ENCODE measurements around the gene PSENEN.
"Not testable (repeated sequence)": the region's sequence is repeated elsewhere in the genome, so short reads cannot be mapped to it uniquely, and the experiment has no call there.

PSENEN gene

DNA sequence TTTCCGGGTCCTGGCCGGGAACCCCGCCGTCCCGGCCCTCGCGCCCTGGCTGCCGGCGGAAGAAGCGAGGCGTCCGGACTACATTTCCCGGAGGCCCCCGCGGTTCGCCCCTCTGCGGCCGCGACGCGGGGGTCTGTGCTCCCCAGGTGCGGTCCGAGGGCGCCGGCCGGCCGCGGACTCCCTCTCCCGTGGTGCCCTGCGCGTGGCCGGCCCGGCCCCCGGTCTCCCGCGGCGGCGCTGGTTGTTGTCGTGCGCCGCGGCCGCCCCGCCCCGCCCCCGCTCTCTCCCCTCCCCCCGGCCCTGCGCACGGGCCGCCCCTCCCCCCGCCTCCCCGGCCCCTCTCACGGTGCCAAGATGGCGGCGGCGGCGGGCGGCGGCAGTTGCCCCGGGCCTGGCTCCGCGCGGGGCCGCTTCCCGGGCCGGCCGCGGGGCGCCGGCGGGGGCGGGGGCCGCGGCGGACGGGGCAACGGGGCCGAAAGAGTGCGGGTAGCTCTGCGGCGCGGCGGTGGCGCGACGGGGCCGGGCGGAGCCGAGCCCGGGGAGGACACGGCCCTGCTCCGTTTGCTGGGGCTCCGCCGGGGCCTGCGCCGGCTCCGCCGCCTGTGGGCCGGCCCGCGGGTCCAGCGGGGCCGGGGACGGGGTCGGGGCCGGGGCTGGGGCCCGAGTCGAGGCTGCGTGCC, 27.6 kb upstream of the PSENEN start, which contains the start of gene KMT2B:
Gene KMT2B (plus strand): TSS at position 339 of the 680 bp plus-strand sequence. CDS start 16 bp downstream, at position 355.
- H3K27ac ChIP-seq: peak within 1 kb of the TSS; percentile 85
- no peak for DNase-seq (ENCODE audit: low read depth, low spot score)

DNA sequence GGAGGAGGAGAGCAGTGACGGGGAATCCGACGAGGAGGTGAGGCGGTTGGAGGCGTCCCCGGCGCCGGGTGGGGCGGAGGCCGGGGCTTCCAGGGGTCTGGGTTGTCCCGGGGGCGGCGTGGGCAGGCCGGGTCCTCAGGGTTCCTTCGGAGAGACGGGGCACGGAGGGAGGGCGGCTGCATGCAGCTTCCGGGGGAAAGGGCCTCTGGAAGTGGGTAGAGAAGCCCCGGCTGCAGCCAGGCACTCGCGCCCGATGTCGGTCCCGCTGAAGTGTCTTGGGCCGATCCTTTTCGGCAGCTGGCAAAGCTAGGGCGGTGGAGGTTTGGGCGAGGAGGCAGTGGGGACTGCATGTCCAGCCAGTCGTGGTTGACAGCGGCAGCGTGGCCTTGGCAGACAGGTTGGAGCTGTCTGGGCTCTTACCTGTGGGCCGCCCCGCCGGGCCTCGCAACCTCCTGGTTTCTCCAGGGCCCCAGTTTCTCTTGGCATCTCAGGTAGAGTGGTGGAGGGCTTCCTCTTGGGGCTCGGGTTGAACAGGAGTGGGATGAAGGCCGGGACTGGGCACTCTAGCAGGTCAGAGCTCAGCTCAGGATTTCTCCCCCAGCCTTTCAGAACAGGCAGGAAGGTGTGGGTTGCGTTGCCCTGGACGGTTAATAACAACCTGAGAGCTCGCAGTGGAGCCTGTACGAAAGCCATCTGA, 27.0 kb upstream of the PSENEN start:
- peak overlapping the region; percentile 85 for H3K27ac ChIP-seq
- no peak for DNase-seq (ENCODE audit: low read depth, low spot score)

DNA sequence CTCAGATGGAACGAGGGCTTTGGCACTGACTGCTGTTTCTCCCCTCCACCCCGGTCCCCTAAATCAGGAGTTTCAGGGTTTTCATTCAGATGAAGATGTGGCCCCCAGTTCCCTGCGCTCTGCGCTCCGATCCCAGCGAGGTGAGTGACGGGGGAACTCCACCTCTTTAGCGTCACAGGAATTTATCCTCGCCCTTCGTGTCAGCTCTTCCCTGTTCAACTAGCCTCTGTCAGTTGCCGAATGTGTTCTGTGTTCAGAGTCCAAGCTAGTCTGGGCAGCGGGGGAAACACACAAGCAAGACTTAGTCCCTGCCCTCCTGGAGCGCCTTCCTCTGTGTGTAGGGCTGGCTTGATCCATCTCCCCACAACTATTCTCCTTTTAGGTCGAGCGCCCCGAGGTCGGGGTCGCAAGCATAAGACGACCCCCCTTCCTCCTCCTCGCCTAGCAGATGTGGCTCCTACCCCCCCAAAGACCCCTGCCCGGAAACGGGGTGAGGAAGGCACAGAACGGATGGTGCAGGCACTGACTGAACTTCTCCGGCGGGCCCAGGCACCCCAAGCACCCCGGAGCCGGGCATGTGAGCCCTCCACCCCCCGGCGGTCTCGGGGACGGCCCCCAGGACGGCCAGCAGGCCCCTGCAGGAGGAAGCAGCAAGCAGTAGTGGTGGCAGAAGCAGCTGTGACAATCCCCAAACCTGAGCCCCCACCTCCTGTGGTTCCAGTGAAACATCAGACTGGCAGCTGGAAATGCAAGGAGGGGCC, 25.9 kb upstream of the PSENEN start:
- no peak for DNase-seq (ENCODE audit: low read depth, low spot score)
- no peak overlapping the region for H3K27ac ChIP-seq

DNA sequence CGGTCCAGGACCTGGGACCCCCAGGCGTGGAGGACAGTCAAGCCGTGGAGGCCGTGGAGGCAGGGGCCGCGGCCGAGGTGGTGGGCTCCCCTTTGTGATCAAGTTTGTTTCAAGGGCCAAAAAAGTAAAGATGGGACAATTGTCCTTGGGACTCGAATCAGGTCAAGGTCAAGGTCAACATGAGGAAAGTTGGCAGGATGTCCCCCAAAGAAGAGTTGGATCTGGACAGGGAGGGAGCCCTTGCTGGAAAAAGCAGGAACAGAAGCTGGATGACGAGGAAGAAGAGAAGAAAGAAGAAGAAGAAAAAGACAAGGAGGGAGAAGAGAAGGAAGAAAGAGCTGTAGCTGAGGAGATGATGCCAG, 25.3 kb upstream of the PSENEN start:
- no peak overlapping the region for H3K27ac ChIP-seq
- DNase-seq (ENCODE audit: low read depth, low spot score): no peak

DNA sequence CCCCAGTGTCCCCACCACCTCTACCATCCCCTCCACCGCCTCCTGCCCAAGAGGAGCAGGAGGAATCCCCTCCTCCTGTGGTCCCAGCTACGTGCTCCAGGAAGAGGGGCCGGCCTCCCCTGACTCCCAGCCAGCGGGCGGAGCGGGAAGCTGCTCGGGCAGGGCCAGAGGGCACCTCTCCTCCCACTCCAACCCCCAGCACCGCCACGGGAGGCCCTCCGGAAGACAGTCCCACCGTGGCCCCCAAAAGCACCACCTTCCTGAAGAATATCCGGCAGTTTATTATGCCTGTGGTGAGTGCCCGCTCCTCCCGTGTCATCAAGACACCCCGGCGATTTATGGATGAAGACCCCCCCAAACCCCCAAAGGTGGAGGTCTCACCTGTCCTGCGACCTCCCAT, 24.8 kb upstream of the PSENEN start:
- DNase-seq (ENCODE audit: low read depth, low spot score): no peak
- H3K27ac ChIP-seq: no peak overlapping the region

DNA sequence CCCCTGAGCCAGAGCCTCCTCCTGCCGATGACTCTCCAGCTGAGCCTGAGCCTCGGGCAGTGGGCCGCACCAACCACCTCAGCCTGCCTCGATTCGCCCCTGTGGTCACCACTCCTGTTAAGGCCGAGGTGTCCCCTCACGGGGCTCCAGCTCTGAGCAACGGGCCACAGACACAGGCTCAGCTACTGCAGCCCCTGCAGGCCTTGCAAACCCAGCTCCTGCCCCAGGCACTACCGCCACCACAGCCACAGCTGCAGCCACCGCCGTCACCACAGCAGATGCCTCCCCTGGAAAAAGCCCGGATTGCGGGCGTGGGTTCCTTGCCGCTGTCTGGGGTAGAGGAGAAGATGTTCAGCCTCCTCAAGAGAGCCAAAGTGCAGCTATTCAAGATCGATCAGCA, 24.1 kb upstream of the PSENEN start:
- no peak overlapping the region for H3K27ac ChIP-seq
- no peak for DNase-seq (ENCODE audit: low read depth, low spot score)

DNA sequence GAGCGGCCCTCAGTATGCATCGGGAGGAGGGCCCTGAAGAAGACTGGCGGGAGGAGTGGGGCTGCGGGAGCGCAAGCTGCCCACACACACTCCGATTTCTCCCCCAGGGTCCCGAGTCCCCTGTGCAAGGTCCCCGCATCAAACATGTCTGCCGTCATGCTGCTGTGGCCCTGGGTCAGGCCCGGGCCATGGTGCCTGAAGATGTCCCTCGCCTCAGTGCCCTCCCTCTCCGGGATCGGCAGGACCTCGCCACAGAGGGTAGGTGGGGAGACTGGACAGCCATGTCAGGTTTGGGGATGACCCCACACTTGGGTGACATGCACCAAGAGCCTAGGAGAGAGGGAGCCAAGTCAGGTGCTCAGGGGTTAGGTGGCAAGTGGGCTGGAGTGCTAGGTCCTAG, 23.0 kb upstream of the PSENEN start:
- DNase-seq (ENCODE audit: low read depth, low spot score): no peak
- no peak overlapping the region for H3K27ac ChIP-seq

- H3K27ac ChIP-seq: no peak overlapping the region
- no peak for DNase-seq (ENCODE audit: low read depth, low spot score)
Measured at GRCh38 chr19:35722897-35723296, 22.6 kb upstream of the PSENEN start.

GRCh38 chr19:35723671-35724070, 21.8 kb upstream of the PSENEN start:
- DNase-seq (ENCODE audit: low read depth, low spot score): no peak
- H3K27ac ChIP-seq: no peak overlapping the region

DNA sequence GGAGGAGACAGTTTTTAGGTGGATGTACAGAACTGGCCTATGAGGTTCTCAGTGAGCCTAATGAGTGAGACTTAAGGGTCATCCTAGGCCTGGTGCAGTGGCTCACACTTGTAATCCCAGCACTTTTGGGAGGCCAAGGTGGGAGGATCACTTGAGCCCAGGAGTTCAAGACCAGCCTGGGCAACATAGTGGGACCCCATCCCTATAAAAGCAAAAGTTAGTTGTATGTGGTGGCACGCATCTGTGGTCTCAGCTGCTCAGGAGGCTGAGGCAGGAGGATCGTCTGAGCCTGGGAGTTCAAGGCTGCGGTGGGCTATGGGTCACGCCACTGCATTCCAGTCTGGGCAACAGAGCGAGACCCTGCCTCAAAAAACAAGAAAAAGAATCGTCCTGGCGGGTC, 21.3 kb upstream of the PSENEN start:
- DNase-seq (ENCODE audit: low read depth, low spot score); H3K27ac ChIP-seq: not testable (repeated sequence)

- no peak overlapping the region for H3K27ac ChIP-seq
- no peak for DNase-seq (ENCODE audit: low read depth, low spot score)
Measured at GRCh38 chr19:35724560-35724959, 20.9 kb upstream of the PSENEN start.

GRCh38 chr19:35725216-35725861, 20.1 kb upstream of the PSENEN start:
- no peak overlapping the region for H3K27ac ChIP-seq
- no peak for DNase-seq (ENCODE audit: low read depth, low spot score)

DNA sequence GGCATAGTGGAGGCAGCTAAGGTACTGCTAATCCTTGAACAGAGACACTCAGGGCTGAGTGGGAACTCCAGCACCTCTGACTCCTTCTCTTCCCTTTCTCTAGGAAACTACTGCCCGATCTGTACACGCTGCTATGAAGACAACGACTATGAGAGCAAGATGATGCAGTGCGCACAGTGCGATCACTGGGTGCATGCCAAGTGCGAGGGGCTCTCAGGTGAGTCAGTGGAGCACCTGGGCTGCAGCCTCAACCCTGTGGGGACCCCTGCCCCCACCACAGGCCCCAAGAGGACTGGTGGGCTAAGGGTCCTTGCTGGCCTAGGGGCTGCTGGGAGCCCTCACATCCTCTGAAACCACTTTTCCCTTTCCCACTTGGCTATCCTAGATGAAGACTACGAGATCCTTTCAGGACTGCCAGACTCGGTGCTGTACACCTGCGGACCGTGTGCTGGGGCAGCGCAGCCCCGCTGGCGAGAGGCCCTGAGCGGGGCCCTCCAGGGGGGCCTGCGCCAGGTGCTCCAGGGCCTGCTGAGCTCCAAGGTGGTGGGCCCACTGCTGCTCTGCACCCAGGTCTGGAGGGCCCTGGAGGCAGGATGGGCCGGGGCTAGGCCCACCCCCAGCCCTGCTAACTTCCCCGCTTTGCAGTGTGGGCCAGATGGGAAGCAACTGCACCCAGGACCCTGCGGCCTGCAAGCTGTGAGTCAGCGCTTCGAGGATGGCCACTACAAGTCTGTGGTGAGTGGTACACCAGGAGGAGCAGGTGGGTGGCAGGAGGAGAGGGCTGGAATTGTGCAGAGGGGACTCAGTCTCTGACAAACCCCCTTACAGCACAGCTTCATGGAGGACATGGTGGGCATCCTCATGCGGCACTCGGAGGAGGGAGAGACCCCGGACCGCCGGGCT, 18.1 kb upstream of the PSENEN start:
- no peak for DNase-seq (ENCODE audit: low read depth, low spot score)
- H3K27ac ChIP-seq: no peak overlapping the region

GRCh38 chr19:35727956-35728706, 17.3 kb upstream of the PSENEN start:
- no peak for DNase-seq (ENCODE audit: low read depth, low spot score)

DNA sequence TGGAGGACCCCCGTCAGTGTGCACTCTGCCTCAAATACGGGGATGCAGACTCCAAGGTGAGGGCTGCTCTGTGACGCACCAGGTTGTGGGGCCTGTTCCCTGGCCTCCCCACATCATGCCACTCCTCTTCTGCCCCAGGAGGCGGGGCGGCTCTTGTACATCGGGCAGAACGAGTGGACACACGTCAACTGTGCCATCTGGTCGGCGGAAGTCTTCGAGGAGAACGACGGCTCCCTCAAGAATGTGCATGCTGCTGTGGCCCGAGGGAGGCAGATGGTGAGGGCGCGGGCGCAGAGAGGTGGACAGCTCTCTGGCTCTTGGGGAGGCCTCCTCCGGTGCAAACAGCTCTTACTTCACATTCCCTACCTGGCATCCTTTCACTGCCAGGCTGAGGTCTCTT, 16.4 kb upstream of the PSENEN start:
- DNase-seq (ENCODE audit: low read depth, low spot score): no peak
- no peak overlapping the region for H3K27ac ChIP-seq

More at GRCh38 chr19:35727956-35728706, 17.3 kb upstream of the PSENEN start:
- H3K27ac ChIP-seq: no peak overlapping the region

DNA sequence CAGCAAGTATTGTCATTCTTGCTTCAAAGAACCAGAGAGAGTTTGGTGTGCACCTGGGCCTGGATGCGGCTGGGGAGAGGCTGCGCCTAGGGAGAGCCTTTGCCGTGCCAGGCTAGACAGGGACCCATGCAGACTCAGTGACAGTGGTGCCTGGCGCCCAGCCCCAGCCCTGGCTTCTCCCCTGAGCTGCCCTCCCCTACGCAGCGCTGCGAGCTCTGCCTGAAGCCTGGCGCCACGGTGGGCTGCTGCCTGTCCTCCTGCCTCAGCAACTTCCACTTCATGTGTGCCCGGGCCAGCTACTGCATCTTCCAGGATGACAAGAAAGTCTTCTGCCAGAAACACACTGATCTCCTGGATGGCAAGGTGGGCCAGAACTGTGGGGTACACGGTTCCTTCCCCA, 15.7 kb upstream of the PSENEN start:
- no peak for DNase-seq (ENCODE audit: low read depth, low spot score)
- no peak overlapping the region for H3K27ac ChIP-seq

DNA sequence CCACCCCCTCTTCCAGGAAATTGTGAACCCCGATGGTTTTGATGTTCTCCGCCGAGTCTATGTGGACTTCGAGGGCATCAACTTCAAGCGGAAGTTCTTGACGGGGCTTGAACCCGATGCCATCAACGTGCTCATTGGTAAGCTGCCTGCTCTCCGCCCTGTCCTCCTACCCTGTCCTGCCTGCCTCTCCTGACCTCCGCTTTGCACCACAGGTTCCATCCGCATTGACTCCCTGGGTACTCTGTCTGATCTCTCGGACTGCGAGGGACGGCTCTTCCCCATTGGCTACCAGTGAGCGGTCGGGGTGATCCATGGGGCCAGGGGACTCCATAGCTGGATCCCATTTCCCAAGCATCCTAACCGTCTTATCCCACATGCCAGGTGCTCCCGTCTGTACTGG, 15.1 kb upstream of the PSENEN start:
- no peak for DNase-seq (ENCODE audit: low read depth, low spot score)
- no peak overlapping the region for H3K27ac ChIP-seq

DNA sequence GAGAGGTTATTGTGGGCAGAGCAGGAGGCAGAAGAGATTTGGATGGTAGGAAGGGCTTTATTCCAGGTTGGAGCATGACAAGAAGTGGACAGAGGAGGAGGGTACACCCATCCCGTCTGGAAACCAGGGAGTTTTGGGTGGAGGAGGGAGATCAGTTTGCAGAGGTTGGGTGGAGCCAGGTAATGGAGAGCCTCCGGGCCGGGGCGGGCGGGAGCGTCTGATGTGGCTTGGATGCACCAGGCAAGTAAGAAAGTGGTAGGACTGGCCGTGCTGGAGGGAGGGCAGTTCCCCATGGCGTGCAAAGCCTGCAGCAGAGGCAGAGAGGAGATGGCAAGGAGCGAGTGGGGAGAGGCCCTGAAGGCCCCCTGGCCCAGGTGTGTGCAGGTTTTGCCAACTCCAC, 14.1 kb upstream of the PSENEN start:
- DNase-seq (ENCODE audit: low read depth, low spot score): no peak
- H3K27ac ChIP-seq: no peak overlapping the region

DNA sequence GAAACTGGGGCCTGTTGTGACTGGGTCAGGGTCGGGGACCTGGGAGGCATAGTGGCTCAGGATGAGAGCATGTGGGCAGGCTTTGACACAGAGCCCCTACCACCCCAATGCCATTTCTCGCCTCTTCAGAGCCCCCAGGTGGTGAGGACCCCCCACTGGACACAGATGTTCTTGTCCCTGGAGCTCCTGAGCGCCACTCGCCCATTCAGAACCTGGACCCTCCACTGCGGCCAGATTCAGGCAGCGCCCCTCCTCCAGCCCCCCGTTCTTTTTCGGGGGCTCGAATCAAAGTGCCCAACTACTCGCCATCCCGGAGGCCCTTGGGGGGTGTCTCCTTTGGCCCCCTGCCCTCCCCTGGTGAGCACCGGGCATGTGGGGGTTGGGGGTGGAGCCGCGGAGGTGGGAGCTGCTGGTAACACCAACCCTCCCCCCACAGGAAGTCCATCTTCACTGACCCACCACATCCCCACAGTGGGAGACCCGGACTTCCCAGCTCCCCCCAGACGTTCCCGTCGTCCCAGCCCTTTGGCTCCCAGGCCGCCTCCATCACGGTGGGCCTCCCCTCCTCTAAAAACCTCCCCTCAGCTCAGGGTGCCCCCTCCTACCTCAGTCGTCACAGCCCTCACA, 13.6 kb upstream of the PSENEN start:
- no peak overlapping the region for H3K27ac ChIP-seq
- DNase-seq (ENCODE audit: low read depth, low spot score): no peak

All from epithelial cell of prostate (primary cell).